Stimulated activated CD8-positive, alpha-beta memory T cell treated with anti-CD3 and anti-CD28 coated beads, Interleukin-4, amount 100 ng/mL, for 4 hours (primary cell): Measurements from ENCODE around the gene CGB1.
"Not testable (repeated sequence)": the region's sequence is repeated elsewhere in the genome, so short reads cannot be mapped to it uniquely, and the experiment has no call there.

ENCODE experiments used
- DNase-seq, 2 donors: peaks; one replicate each; pipeline ENCODE4 v3.0.0-alpha.2; 2020; ENCODE audit warnings: low read depth in 2 of 2, low spot score in 1 of 2

The CGB1 gene

GRCh38 chr19:49022116-49022515, 14.6 kb downstream of the CGB1 start:
- DNase-seq = no peak

- no peak for DNase-seq
These were observed 15.5 kb downstream of the CGB1 start for GRCh38 chr19:49020931-49021895.

- DNase-seq = no peak
These were observed 16.4 kb downstream of the CGB1 start for GRCh38 chr19:49020342-49020741.

GRCh38 chr19:49019242-49019932, 17.3 kb downstream of the CGB1 start:
- DNase-seq = peak; percentile 27 to 28

- DNase-seq = not testable (repeated sequence)
These were observed 18.1 kb downstream of the CGB1 start for GRCh38 chr19:49018388-49019241.

GRCh38 chr19:49017666-49018351, 18.9 kb downstream of the CGB1 start:
- DNase-seq = peak in 1 of 2 donors; percentile 32

- no peak for DNase-seq
These were observed 19.5 kb downstream of the CGB1 start, which contains the start of gene LHB for GRCh38 chr19:49017041-49017665. Gene LHB, minus strand, starts transcription at chr19:49017091. Its CDS starts 10 bp downstream, at chr19:49017081.

GRCh38 chr19:49016067-49016839, 20.4 kb downstream of the CGB1 start:
- no peak for DNase-seq

GRCh38 chr19:49014870-49015255, 21.8 kb downstream of the CGB1 start:
- DNase-seq = no peak

GRCh38 chr19:49014123-49014869, 22.4 kb downstream of the CGB1 start:
- no peak for DNase-seq

- no peak for DNase-seq
These were observed 25.5 kb downstream of the CGB1 start for GRCh38 chr19:49011194-49011593.

GRCh38 chr19:49010453-49010852, 26.2 kb downstream of the CGB1 start:
- no peak for DNase-seq

GRCh38 chr19:49009828-49010227, 26.9 kb downstream of the CGB1 start:
- no peak for DNase-seq

- DNase-seq = no peak
These were observed 29.8 kb downstream of the CGB1 start for GRCh38 chr19:49006905-49007304.

GRCh38 chr19:49004964-49005614, 31.6 kb downstream of the CGB1 start:
- DNase-seq = no peak

- no peak for DNase-seq
These were observed 32.6 kb downstream of the CGB1 start for GRCh38 chr19:49004133-49004532.

- peak in 1 of 2 donors; percentile 22 for DNase-seq
These were observed 37.0 kb downstream of the CGB1 start for GRCh38 chr19:48999481-49000325.
